HCT116 (cell line): ENCODE results near the gene KNL1. TPM values are rescaled to one million over a fixed set of nuclear protein-coding genes. Genes with fewer than 3 reads are reported as not detected.
A peak's percentile ranks its signal among the peaks of the same experiment; 100 is the strongest.

Experiments used
- ATAC-seq: fragments of 200-7000 bp; cut with Tn5 transposase; 2 replicates; pipeline ENCODE4 v1.9.1; 2020; ENCODE audit warnings: mild to moderate bottlenecking, moderate library complexity
- BruUV-seq: library from RNA; stranded (reverse); fragments of 400-500 nt; replicated peaks from 2 replicates; lab custom pipeline; 2021; lab: Mats Ljungman, UMichigan
- CTCF ChIA-PET: fragments of 300-600 bp; sonication (Branson Sonifier 250); formaldehyde crosslinking; loops from one replicate; lab custom pipeline; 2021; ENCODE audit warnings: antibody characterized with exemption; lab: Charles Lee
- POLR2A ChIA-PET: fragments of 300-600, 350-600 bp; sonication (Branson Sonifier 250); formaldehyde crosslinking; loops from one replicate; lab custom pipeline; 2021; ENCODE audit warnings: antibody characterized with exemption; lab: Charles Lee
- RAD21 ChIA-PET, 2 experiments: fragments of 300-600 bp; sonication (Branson Sonifier 250); formaldehyde crosslinking; loops; one replicate each; lab custom pipeline; 2023; ENCODE audit warnings: low total read pairs in 2 of 2; ENCODE audit not compliant: uncharacterized antibody in 2 of 2, unreplicated experiment in 2 of 2, low non-redundant PET in 1 of 2; lab: Charles Lee
- DNase-seq: peaks from one replicate; pipeline ENCODE4 v3.0.0-alpha.2; 2010; ENCODE audit warnings: low read depth, low spot score
- H2AFZ ChIP-seq: fragments of 200-600 bp; shearing (Covaris generic), sonication (generic); 2 replicates; pipeline ENCODE4 v1.6.1; 2017; ENCODE audit warnings: low read depth, mixed run types, mixed read lengths, antibody characterized with exemption, low read length; ENCODE audit not compliant: poor library complexity, severe bottlenecking
- H3K27ac ChIP-seq: 2 replicates; pipeline ENCODE4 v1.5.1; 2012; ENCODE audit warnings: low read depth, low read length
- H3K27me3 ChIP-seq: fragments of 200-600 bp; sonication (generic); 2 replicates; pipeline ENCODE4 v1.6.1; 2016; ENCODE audit warnings: mixed run types, low read length, mixed read lengths; ENCODE audit not compliant: insufficient read depth
- H3K36me3 ChIP-seq, 2 experiments: fragments of 200-500 bp in 1 of 2; fragments of 200-600 bp in 1 of 2; sonication (Bioruptor generic) in 1 of 2; sonication (generic) in 1 of 2; 2 replicates each; pipeline versions ENCODE4 v1.5.1 to v1.6.1; 2014 to 2016; ENCODE audit warnings: low read length in 2 of 2, inconsistent platforms in 1 of 2, mixed read lengths in 1 of 2, mixed run types in 1 of 2; ENCODE audit not compliant: insufficient read depth in 2 of 2, control insufficient read depth in 1 of 2
- H3K4me1 ChIP-seq, 2 experiments: fragments of 200-600 bp in 1 of 2; sonication (generic) in 1 of 2; 2 replicates each; pipeline versions ENCODE4 v1.5.1 to v1.6.1; 2012 to 2017; ENCODE audit warnings: low read length in 2 of 2, inconsistent platforms in 1 of 2, mild to moderate bottlenecking in 1 of 2, mixed read lengths in 1 of 2, mixed run types in 1 of 2, moderate library complexity in 1 of 2; ENCODE audit not compliant: insufficient read depth in 2 of 2, control insufficient read depth in 1 of 2
- H3K4me2 ChIP-seq: fragments of 200-600 bp; sonication (generic); 2 replicates; pipeline ENCODE4 v1.6.1; 2017; ENCODE audit warnings: mixed run types, low read length, mixed read lengths
- H3K4me3 ChIP-seq, 2 experiments: fragments of 200-600 bp in 1 of 2; sonication (generic) in 1 of 2; replicated peaks in 1 of 2; 2 replicates each; pipeline ENCODE4 v1.5.1; 2011 to 2016; ENCODE audit warnings: low read length in 2 of 2, control low read depth in 1 of 2, low read depth in 1 of 2, mild to moderate bottlenecking in 1 of 2, mixed read lengths in 1 of 2, mixed run types in 1 of 2
- H3K79me2 ChIP-seq: fragments of 200-600 bp; sonication (generic); 2 replicates; pipeline ENCODE4 v1.6.1; 2017; ENCODE audit warnings: mild to moderate bottlenecking, mixed run types, low read length, moderate library complexity, mixed read lengths; ENCODE audit not compliant: insufficient read depth
- H3K9ac ChIP-seq: fragments of 200-600 bp; sonication (generic); 2 replicates; pipeline ENCODE4 v1.6.1; 2016; ENCODE audit warnings: low read length, mixed read lengths
- H3K9me2 ChIP-seq: fragments of 200-600 bp; sonication (generic), shearing (Covaris generic); 2 replicates; pipeline ENCODE4 v1.6.1; 2017; ENCODE audit warnings: mixed run types, mild to moderate bottlenecking, moderate library complexity; ENCODE audit not compliant: insufficient read depth
- H3K9me3 ChIP-seq, 2 experiments: fragments of 200-500 bp in 1 of 2; fragments of 200-600 bp in 1 of 2; sonication (Bioruptor generic) in 1 of 2; sonication (generic) in 1 of 2; 2 replicates each; pipeline ENCODE4 v1.6.1; 2014 to 2017; ENCODE audit warnings: low read length in 2 of 2, mixed read lengths in 2 of 2, inconsistent platforms in 1 of 2, low read depth in 1 of 2, mild to moderate bottlenecking in 1 of 2, mixed run types in 1 of 2, moderate library complexity in 1 of 2; ENCODE audit not compliant: control insufficient read depth in 1 of 2, insufficient read depth in 1 of 2
- H4K20me1 ChIP-seq: fragments of 200-600 bp; sonication (generic), shearing (Covaris generic); 2 replicates; pipeline ENCODE4 v1.6.1; 2017; ENCODE audit warnings: mixed run types, mild to moderate bottlenecking, moderate library complexity; ENCODE audit not compliant: insufficient read depth
- CEBPB ChIP-seq: IDR thresholded peaks from 2 replicates; pipeline ENCODE4 v1.6.1; 2012; ENCODE audit warnings: low read depth
- EGR1 ChIP-seq: IDR thresholded peaks from 2 replicates; pipeline ENCODE4 v1.6.1; 2012; ENCODE audit warnings: low read depth
- EZH2phosphoT487 ChIP-seq: fragments of 200-600 bp; IDR thresholded peaks from 2 replicates; pipeline ENCODE4 v1.6.1; 2018; ENCODE audit warnings: antibody characterized with exemption, borderline replicate concordance
- POLR2AphosphoS5 ChIP-seq: IDR thresholded peaks from 2 replicates; pipeline ENCODE4 v1.6.1; 2011; ENCODE audit warnings: mild to moderate bottlenecking, low read depth, low read length, moderate library complexity
- RAD21 ChIP-seq: IDR thresholded peaks from 2 replicates; pipeline ENCODE4 v1.6.1; 2012; ENCODE audit warnings: low read depth, mild to moderate bottlenecking
- SIN3A ChIP-seq: IDR thresholded peaks from 2 replicates; pipeline ENCODE4 v1.6.1; 2012; ENCODE audit warnings: low read depth
- SRF ChIP-seq: IDR thresholded peaks from 2 replicates; pipeline ENCODE4 v1.6.1; 2012; ENCODE audit warnings: low read depth
- TCF7L2 ChIP-seq: IDR thresholded peaks from 2 replicates; pipeline ENCODE4 v1.7.0; 2011; ENCODE audit warnings: borderline replicate concordance, inconsistent platforms; ENCODE audit not compliant: insufficient read depth, insufficient read length; ENCODE audit errors: extremely low read depth
- YY1 ChIP-seq: IDR thresholded peaks from 2 replicates; pipeline ENCODE4 v1.6.1; 2011; ENCODE audit warnings: low read length, low read depth, moderate library complexity, mild to moderate bottlenecking; ENCODE audit not compliant: insufficient replicate concordance; ENCODE audit errors: extremely low read depth
- ZFX ChIP-seq: fragments of 450-650 bp; IDR thresholded peaks from 2 replicates; pipeline ENCODE4 v1.6.1; 2017
- ZNF274 ChIP-seq: fragments of 200-500 bp; sonication (Bioruptor generic); IDR thresholded peaks from 2 replicates; pipeline ENCODE4 v1.6.1; 2014; ENCODE audit warnings: mild to moderate bottlenecking, low read depth, low read length, inconsistent platforms
- intact Hi-C: fragments of 100-400 bp; cut with micrococcal nuclease; formaldehyde crosslinking; loops from 2 replicates; pipeline ENCODE4 v1.10.0; 2022
- total RNA-seq: library from RNA; stranded (reverse); gene quantifications from one replicate; pipeline ENCODE4 v1.2.1, GENCODE V29; 2021; ENCODE audit not compliant: unreplicated experiment
- TF ChIP-seq, protein P1 (sequence below), 3 experiments: fragments of 200-600 bp in 1 of 3; sonication (generic) in 1 of 3; IDR thresholded peaks in 2 of 3; conservative IDR thresholded peaks in 1 of 3; 2 replicates each; pipeline ENCODE4 v1.5.1; 2012 to 2017; ENCODE audit warnings: low read depth in 2 of 3, low read length in 2 of 3, antibody characterized with exemption in 1 of 3, borderline replicate concordance in 1 of 3, control low read depth in 1 of 3, mild to moderate bottlenecking in 1 of 3, mixed read lengths in 1 of 3, mixed run types in 1 of 3, moderate library complexity in 1 of 3; ENCODE audit not compliant: insufficient read depth in 1 of 3
- TF ChIP-seq, protein P2 (sequence below): IDR thresholded peaks from 2 replicates; pipeline ENCODE4 v1.6.1; 2012

Gene KNL1
- total RNA-seq, 1 experiment from 2014 or later, result 30.6 TPM

DNA sequence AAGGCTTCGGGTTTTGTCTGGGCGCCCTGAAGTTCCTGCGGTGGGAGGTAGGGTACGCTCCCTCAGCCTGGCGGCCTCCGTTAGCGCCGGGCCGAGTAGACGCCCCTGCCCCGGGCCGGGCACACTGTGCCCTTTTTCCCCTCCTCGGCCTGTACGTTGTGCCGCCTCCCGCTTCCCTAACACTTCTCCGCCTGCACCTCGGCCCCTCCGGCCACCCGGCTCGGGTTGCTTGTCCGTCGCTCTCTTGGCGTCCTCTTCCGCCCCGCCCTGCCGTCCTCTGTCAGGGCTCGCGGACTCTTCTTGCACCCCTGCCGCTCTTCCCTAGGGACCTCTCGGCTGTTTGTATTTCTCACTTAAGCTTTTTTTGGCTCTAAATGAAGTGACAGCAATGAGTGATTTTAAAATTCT lies 384 bp downstream of the KNL1 start:
- POLR2A ChIA-PET, result no interaction called here
- peak overlapping the region; percentile 84 for H3K9ac ChIP-seq
- BruUV-seq, result no TSS peak
- H4K20me1 ChIP-seq, result no peaks in the 10 kb centered on the region
- CTCF ChIA-PET, result no interaction called here
- intact Hi-C loops, result loop anchor here (5.0 to 10.0 kb wide), 2 partner anchors 190 to 298 kb away; partner anchors contain the start of gene VPS18
- peaks cover 0 to 23% of the 10 kb centered on the region in 2 experiments; a peak in 2 of 4 replicates for H3K4me1 ChIP-seq
- RAD21 ChIA-PET, result no interaction called here
- TF ChIP-seq, protein P1, sequence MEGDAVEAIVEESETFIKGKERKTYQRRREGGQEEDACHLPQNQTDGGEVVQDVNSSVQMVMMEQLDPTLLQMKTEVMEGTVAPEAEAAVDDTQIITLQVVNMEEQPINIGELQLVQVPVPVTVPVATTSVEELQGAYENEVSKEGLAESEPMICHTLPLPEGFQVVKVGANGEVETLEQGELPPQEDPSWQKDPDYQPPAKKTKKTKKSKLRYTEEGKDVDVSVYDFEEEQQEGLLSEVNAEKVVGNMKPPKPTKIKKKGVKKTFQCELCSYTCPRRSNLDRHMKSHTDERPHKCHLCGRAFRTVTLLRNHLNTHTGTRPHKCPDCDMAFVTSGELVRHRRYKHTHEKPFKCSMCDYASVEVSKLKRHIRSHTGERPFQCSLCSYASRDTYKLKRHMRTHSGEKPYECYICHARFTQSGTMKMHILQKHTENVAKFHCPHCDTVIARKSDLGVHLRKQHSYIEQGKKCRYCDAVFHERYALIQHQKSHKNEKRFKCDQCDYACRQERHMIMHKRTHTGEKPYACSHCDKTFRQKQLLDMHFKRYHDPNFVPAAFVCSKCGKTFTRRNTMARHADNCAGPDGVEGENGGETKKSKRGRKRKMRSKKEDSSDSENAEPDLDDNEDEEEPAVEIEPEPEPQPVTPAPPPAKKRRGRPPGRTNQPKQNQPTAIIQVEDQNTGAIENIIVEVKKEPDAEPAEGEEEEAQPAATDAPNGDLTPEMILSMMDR (IDR thresholded peaks at IDR 0.05 in 2 of 3, conservative IDR thresholded peaks at IDR 0.05 in 1 of 3; ENCODE audit: borderline replicate concordance in 1 of 3, insufficient read depth in 1 of 3, low read depth in 2 of 3, low read length in 2 of 3), result peak in 1 of 3 experiments; percentile 14; a peak in 1 of 6 replicates
- no peak for TF ChIP-seq SRF
- no peak for TF ChIP-seq CEBPB
- TF ChIP-seq ZFX, result peak; percentile 79
- no peak for TF ChIP-seq EZH2phosphoT487
- TF ChIP-seq TCF7L2, result no peak
- TF ChIP-seq EGR1, result no peak
- no peak for TF ChIP-seq YY1
- TF ChIP-seq, protein P2, sequence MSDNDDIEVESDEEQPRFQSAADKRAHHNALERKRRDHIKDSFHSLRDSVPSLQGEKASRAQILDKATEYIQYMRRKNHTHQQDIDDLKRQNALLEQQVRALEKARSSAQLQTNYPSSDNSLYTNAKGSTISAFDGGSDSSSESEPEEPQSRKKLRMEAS, result peak; percentile 8; the same call in 1 of the 2 replicates
- TF ChIP-seq SIN3A, result no peak
- TF ChIP-seq ZNF274, result no peak
- TF ChIP-seq POLR2AphosphoS5, result no peak
- TF ChIP-seq RAD21, result no peak
- peak; percentile 26 for DNase-seq
- H3K79me2 ChIP-seq, result peaks cover 49% of the 10 kb centered on the region
- peak overlapping the region; percentile 67 for H3K4me2 ChIP-seq
- peak overlapping the region; percentile 89 for H3K27ac ChIP-seq
- H3K36me3 ChIP-seq, result no peaks in the 10 kb centered on the region
- H3K4me3 ChIP-seq, result peak overlapping the region; percentile 80 to 89
- peak; percentile 69 for ATAC-seq
- H2AFZ ChIP-seq, result peak overlapping the region; percentile 90
- no peaks in the 10 kb centered on the region for H3K9me3 ChIP-seq
- no peaks in the 10 kb centered on the region for H3K9me2 ChIP-seq
- no peaks in the 10 kb centered on the region for H3K27me3 ChIP-seq
